ENCODE data around the gene ALPG. TPM values are rescaled to one million over a fixed set of nuclear protein-coding genes. Genes with fewer than 3 reads are reported as not detected.

Gene ALPG
- total and polyA plus RNA-seq, 9 of the 15 experiments (the other 6 are each of a cell fraction or from before 2014, with no cell fraction given): not detected

- no peak overlapping the region for H3K4me2 ChIP-seq (ENCODE audit: insufficient read depth, low read length)
- TF ChIP-seq ZNF311 (CRISPR knock-in tag; IDR thresholded peaks at IDR 0.05) (no peak), PHF8 (IDR thresholded peaks at IDR 0.05; ENCODE audit: borderline replicate concordance, low read length) (no peak), MCM7 (IDR thresholded peaks at IDR 0.05) (no peak)
- no peaks in the 10 kb centered on the region for H3K9me3 ChIP-seq (replicated peaks; ENCODE audit: control insufficient read depth, insufficient read depth, low read depth, low read length)
- BruUV-seq (replicated peaks): no TSS peak
- peaks cover 0 to 10% of the 10 kb centered on the region in 2 experiments; a peak in 2 of 5 replicates for H3K4me1 ChIP-seq (replicated peaks in 1 of 2; ENCODE audit: control insufficient read depth in 2 of 2, insufficient read depth in 2 of 2, low read length in 2 of 2)
- intact Hi-C loops (cut with micrococcal nuclease): loop anchor here (10.0 kb wide), 1 partner anchor 290 kb away; no protein-coding TSS in a partner anchor
- no peaks in the 10 kb centered on the region for H4K20me1 ChIP-seq (replicated peaks; ENCODE audit: control insufficient read depth, insufficient read depth, low read length)
- ChIA-PET CTCF (ENCODE audit: low intra/inter-chr PET ratio) (no interaction called here), POLR2A (interaction anchor here (0.6 kb wide), 1 partner anchor 15 kb away, joined by 4 read pairs; no protein-coding TSS in a partner anchor)
- H3K27ac ChIP-seq (ENCODE audit: extremely low read depth, low read depth, low read length): no peak overlapping the region
- no peaks in the 10 kb centered on the region for H3K9me1 ChIP-seq (ENCODE audit: control insufficient read depth, insufficient read depth, low read length)
- no peak overlapping the region for H3K9ac ChIP-seq (ENCODE audit: insufficient read depth in 1 of 2, low read depth in 2 of 2, low read length in 2 of 2)
- H2AFZ ChIP-seq (ENCODE audit: low read depth, low read length): no peak overlapping the region
- no peaks in the 10 kb centered on the region for H3K79me2 ChIP-seq (ENCODE audit: control insufficient read depth, insufficient read depth, low read length)
- FAIRE-seq (no peak), DNase-seq (ENCODE audit: extremely low read depth in 1 of 4, low spot score in 3 of 4) (no peak), ATAC-seq (no peak)
- peaks cover 0 to 45% of the 10 kb centered on the region in 2 experiments; a peak in 3 of 5 replicates for H3K27me3 ChIP-seq (ENCODE audit: control insufficient read depth in 2 of 2, insufficient read depth in 2 of 2, low read length in 2 of 2)
- 3% methylated on average over 11 of the region's 12 CpGs for whole genome bisulfite sequencing (ENCODE audit: insufficient coverage, low coverage, missing lambda C conversion rate)
- in situ Hi-C loops (cut with MboI): loop anchor here (5.0 kb wide), 1 partner anchor 107 kb away; no protein-coding TSS in a partner anchor
- no peaks in the 10 kb centered on the region for H3K36me3 ChIP-seq (ENCODE audit: control insufficient read depth, insufficient read depth, low read length)
- no peak overlapping the region for H3K4me3 ChIP-seq
These were observed 28.1 kb downstream of the ALPG start for GRCh38 chr2:232434563-232435374.

DNA sequence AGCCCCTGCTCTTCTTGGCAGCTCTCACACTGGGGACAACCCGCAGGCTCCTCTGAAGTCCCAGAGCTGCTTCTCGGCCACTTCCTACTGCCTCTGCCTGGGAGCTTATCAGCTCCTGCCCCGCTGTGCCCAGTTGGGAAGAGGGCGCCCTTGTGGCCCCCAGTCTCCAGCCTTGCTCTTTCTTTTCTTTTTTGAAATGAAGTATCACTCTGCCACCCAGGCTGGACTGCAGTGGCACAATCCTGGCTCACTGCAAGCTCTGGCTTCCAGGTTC is 28.7 kb downstream of the ALPG start:
- H4K20me1 ChIP-seq (replicated peaks; ENCODE audit: control insufficient read depth, insufficient read depth, low read length): no peaks in the 10 kb centered on the region
- H3K79me2 ChIP-seq (ENCODE audit: control insufficient read depth, insufficient read depth, low read length): no peaks in the 10 kb centered on the region
- H2AFZ ChIP-seq (ENCODE audit: low read depth, low read length): no peak overlapping the region
- in situ Hi-C loops (cut with MboI) (loop anchor here (5.0 kb wide), 1 partner anchor 108 kb away; no protein-coding TSS in a partner anchor), intact Hi-C loops (cut with micrococcal nuclease) (loop anchor here (10.0 kb wide), 1 partner anchor 291 kb away; no protein-coding TSS in a partner anchor)
- no peak for DNase-seq (ENCODE audit: extremely low read depth in 1 of 4, low spot score in 3 of 4)
- ATAC-seq: no peak
- no peak overlapping the region for H3K4me2 ChIP-seq (ENCODE audit: insufficient read depth, low read length)
- H3K9me3 ChIP-seq (replicated peaks; ENCODE audit: control insufficient read depth, insufficient read depth, low read depth, low read length): no peaks in the 10 kb centered on the region
- POLR2A ChIA-PET: interaction anchor here (0.6 kb wide), 1 partner anchor 16 kb away, joined by 4 read pairs; no protein-coding TSS in a partner anchor
- no peak overlapping the region for H3K27ac ChIP-seq (ENCODE audit: extremely low read depth, low read depth, low read length)
- H3K9me1 ChIP-seq (ENCODE audit: control insufficient read depth, insufficient read depth, low read length): no peaks in the 10 kb centered on the region
- H3K9ac ChIP-seq (ENCODE audit: insufficient read depth in 1 of 2, low read depth in 2 of 2, low read length in 2 of 2): no peak overlapping the region
- no peak for FAIRE-seq
- CTCF ChIA-PET (ENCODE audit: low intra/inter-chr PET ratio): no interaction called here
- no TSS peak for BruUV-seq (replicated peaks)
- H3K36me3 ChIP-seq (ENCODE audit: control insufficient read depth, insufficient read depth, low read length): no peaks in the 10 kb centered on the region
- H3K27me3 ChIP-seq (ENCODE audit: control insufficient read depth in 2 of 2, insufficient read depth in 2 of 2, low read length in 2 of 2): peaks cover 0 to 45% of the 10 kb centered on the region in 2 experiments; a peak in 3 of 5 replicates
- H3K4me1 ChIP-seq (replicated peaks in 1 of 2; ENCODE audit: control insufficient read depth in 2 of 2, insufficient read depth in 2 of 2, low read length in 2 of 2): peaks cover 0 to 10% of the 10 kb centered on the region in 2 experiments; a peak in 2 of 5 replicates
- H3K4me3 ChIP-seq: no peak overlapping the region
- 0% methylated on average over 4 of the region's 4 CpGs for WGBS (ENCODE audit: insufficient coverage, low coverage, missing lambda C conversion rate)
- TF ChIP-seq SRSF7 (optimal IDR thresholded peaks at IDR 0.05; ENCODE audit: low read depth, low read length): no peak
- TF ChIP-seq GTF2A2 (tag; IDR thresholded peaks at IDR 0.05): no peak
- TF ChIP-seq, protein P1, sequence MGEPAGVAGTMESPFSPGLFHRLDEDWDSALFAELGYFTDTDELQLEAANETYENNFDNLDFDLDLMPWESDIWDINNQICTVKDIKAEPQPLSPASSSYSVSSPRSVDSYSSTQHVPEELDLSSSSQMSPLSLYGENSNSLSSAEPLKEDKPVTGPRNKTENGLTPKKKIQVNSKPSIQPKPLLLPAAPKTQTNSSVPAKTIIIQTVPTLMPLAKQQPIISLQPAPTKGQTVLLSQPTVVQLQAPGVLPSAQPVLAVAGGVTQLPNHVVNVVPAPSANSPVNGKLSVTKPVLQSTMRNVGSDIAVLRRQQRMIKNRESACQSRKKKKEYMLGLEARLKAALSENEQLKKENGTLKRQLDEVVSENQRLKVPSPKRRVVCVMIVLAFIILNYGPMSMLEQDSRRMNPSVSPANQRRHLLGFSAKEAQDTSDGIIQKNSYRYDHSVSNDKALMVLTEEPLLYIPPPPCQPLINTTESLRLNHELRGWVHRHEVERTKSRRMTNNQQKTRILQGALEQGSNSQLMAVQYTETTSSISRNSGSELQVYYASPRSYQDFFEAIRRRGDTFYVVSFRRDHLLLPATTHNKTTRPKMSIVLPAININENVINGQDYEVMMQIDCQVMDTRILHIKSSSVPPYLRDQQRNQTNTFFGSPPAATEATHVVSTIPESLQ (CRISPR knock-in tag; IDR thresholded peaks at IDR 0.05): no peak
- TF ChIP-seq, protein P2, sequence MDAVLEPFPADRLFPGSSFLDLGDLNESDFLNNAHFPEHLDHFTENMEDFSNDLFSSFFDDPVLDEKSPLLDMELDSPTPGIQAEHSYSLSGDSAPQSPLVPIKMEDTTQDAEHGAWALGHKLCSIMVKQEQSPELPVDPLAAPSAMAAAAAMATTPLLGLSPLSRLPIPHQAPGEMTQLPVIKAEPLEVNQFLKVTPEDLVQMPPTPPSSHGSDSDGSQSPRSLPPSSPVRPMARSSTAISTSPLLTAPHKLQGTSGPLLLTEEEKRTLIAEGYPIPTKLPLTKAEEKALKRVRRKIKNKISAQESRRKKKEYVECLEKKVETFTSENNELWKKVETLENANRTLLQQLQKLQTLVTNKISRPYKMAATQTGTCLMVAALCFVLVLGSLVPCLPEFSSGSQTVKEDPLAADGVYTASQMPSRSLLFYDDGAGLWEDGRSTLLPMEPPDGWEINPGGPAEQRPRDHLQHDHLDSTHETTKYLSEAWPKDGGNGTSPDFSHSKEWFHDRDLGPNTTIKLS (IDR thresholded peaks at IDR 0.05; ENCODE audit: borderline replicate concordance, low read depth): no peak
- no peak for TF ChIP-seq ZFP91 (CRISPR knock-in tag; IDR thresholded peaks at IDR 0.05)
